ENCODE data around the gene AP2A1. TPM values are rescaled to one million over a fixed set of nuclear protein-coding genes. Genes with fewer than 3 reads are reported as not detected.

The AP2A1 gene
- total and polyA plus RNA-seq, 9 of the 15 experiments (the other 6 are each of a cell fraction or from before 2014, with no cell fraction given): 0.55 to 150 (median 31.9) TPM

- TF ChIP-seq FOXP4 (CRISPR knock-in tag; IDR thresholded peaks at IDR 0.05; ENCODE audit: borderline replicate concordance): peak; percentile 29; the same call in 1 of the 2 replicates
- TF ChIP-seq CSDE1 (IDR thresholded peaks at IDR 0.05): peak; percentile 92 to 96
- no peak for TF ChIP-seq ZNF518B (CRISPR knock-in tag; IDR thresholded peaks at IDR 0.05)
- TF ChIP-seq MIER1 (IDR thresholded peaks at IDR 0.05; ENCODE audit: low read depth): no peak
- no peak for TF ChIP-seq ZNF740 (CRISPR knock-in tag; IDR thresholded peaks at IDR 0.05)
- no peak for TF ChIP-seq ZNF740 (tag; IDR thresholded peaks at IDR 0.05)
- TF ChIP-seq CEBPB (tag; IDR thresholded peaks at IDR 0.05): no peak
- no peak for TF ChIP-seq NCOR1 (IDR thresholded peaks at IDR 0.05)
- TF ChIP-seq ZNF551 (CRISPR knock-in tag; IDR thresholded peaks at IDR 0.05): no peak
- no peak for TF ChIP-seq GMEB1 (CRISPR knock-in tag; IDR thresholded peaks at IDR 0.05)
- TF ChIP-seq ELF2 (CRISPR knock-in tag; IDR thresholded peaks at IDR 0.05): no peak
- TF ChIP-seq ZNF23 (CRISPR knock-in tag; IDR thresholded peaks at IDR 0.05): no peak
- TF ChIP-seq ZBTB34 (CRISPR knock-in tag; IDR thresholded peaks at IDR 0.05): no peak
- peak; percentile 91 for TF ChIP-seq TCF7L2 (IDR thresholded peaks at IDR 0.05; ENCODE audit: low read depth, low read length)
- no peak for TF ChIP-seq USF2 (CRISPR knock-in tag; IDR thresholded peaks at IDR 0.05)
- no peak for TF ChIP-seq ZNF133 (CRISPR knock-in tag; IDR thresholded peaks at IDR 0.05)
- TF ChIP-seq GATAD2A (IDR thresholded peaks at IDR 0.05): no peak
Observed at GRCh38 chr19:49812997-49813861, 46.4 kb downstream of the AP2A1 start, which contains the start of gene FUZ (continued).
